GM12878 (cell line): ENCODE results near the gene ZXDC.

Source experiments
- CTCF ChIP-seq, 3 experiments: IDR thresholded peaks in 2 of 3; conservative IDR thresholded peaks in 1 of 3; 2 replicates each; pipeline ENCODE4 v1.5.1; 2011; ENCODE audit warnings: low read depth in 3 of 3, low read length in 3 of 3, mild to moderate bottlenecking in 3 of 3, control low read depth in 2 of 3, moderate library complexity in 2 of 3, inconsistent platforms in 1 of 3, mixed read lengths in 1 of 3; ENCODE audit not compliant: control insufficient read depth in 2 of 3, insufficient read depth in 1 of 3; ENCODE audit errors: extremely low read depth in 1 of 3
- TARDBP ChIP-seq: IDR thresholded peaks from 2 replicates; pipeline ENCODE4 v1.6.1; 2016; ENCODE audit warnings: borderline replicate concordance

GRCh38 chr3:126493739-126494138 is 18.0 kb upstream of the ZXDC start:
- TF ChIP-seq CTCF (IDR thresholded peaks at IDR 0.05 in 2 of 3, conservative IDR thresholded peaks at IDR 0.05 in 1 of 3; ENCODE audit: control insufficient read depth in 2 of 3, extremely low read depth in 1 of 3, insufficient read depth in 1 of 3, low read depth in 3 of 3, low read length in 3 of 3) = no peak
- TF ChIP-seq TARDBP = no peak
